Transverse colon (tissue), 4 donors: ENCODE measurements around the gene RAD51C.
"Not testable (repeated sequence)": the region's sequence is repeated elsewhere in the genome, so short reads cannot be mapped to it uniquely, and the experiment has no call there.

Experiments used
- POLR2AphosphoS5 ChIP-seq, 3 donors: sonication (generic); formaldehyde crosslinking; IDR thresholded peaks; one replicate each; pipeline ENCODE4 v1.6.1; 2016; ENCODE audit warnings: antibody characterized with exemption in 3 of 3
- TF ChIP-seq, protein P1 (sequence below), 5 experiments: fragments of 200-600 bp in 3 of 5; fragments of 450-650 bp in 2 of 5; sonication (generic) in 3 of 5; IDR thresholded peaks; 1 replicate in 2 of 5; 2 replicates in 3 of 5; pipeline ENCODE4 v1.5.1; 2016 to 2017; ENCODE audit warnings: antibody characterized with exemption in 5 of 5, inconsistent platforms in 3 of 5, mild to moderate bottlenecking in 2 of 5, moderate library complexity in 1 of 5

DNA sequence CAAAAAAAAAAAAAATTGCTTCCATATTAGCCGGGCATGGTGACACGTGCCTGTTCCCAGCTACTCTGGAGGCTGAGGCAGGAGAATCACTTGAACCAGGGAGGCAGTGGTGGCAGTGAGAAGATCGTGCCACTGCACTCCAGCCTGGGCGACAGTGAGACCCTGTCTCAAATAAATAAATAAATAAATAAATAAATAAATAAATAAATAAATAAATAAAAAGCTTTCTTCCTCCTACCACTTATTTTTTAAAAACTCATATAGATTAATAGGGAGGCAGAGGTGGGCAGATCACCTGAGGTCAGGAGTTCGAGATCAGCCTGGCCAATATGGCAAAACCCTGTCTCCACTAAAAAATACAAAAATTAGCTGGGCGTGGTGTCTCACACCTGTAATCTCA is 7.9 kb upstream of the RAD51C start:
- TF ChIP-seq POLR2AphosphoS5 (IDR thresholded peaks at IDR 0.05): not testable (repeated sequence)
- TF ChIP-seq, protein P1, sequence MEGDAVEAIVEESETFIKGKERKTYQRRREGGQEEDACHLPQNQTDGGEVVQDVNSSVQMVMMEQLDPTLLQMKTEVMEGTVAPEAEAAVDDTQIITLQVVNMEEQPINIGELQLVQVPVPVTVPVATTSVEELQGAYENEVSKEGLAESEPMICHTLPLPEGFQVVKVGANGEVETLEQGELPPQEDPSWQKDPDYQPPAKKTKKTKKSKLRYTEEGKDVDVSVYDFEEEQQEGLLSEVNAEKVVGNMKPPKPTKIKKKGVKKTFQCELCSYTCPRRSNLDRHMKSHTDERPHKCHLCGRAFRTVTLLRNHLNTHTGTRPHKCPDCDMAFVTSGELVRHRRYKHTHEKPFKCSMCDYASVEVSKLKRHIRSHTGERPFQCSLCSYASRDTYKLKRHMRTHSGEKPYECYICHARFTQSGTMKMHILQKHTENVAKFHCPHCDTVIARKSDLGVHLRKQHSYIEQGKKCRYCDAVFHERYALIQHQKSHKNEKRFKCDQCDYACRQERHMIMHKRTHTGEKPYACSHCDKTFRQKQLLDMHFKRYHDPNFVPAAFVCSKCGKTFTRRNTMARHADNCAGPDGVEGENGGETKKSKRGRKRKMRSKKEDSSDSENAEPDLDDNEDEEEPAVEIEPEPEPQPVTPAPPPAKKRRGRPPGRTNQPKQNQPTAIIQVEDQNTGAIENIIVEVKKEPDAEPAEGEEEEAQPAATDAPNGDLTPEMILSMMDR (IDR thresholded peaks at IDR 0.05): not testable (repeated sequence)
